K562 (cell line): ENCODE data around the gene MED13L. TPM values are rescaled to one million over a fixed set of nuclear protein-coding genes. Genes with fewer than 3 reads are reported as not detected.

Experiments used
- ARNT ChIP-seq, 2 experiments: fragments of 450-650 bp; IDR thresholded peaks; 2 replicates each; pipeline ENCODE4 v1.6.1; 2016; ENCODE audit warnings: mild to moderate bottlenecking in 1 of 2
- ELF4 ChIP-seq: fragments of 450-650 bp; formaldehyde crosslinking; IDR thresholded peaks from 2 replicates; pipeline ENCODE4 v1.4.0; 2022; ENCODE audit warnings: missing genetic modification characterization
- JUN ChIP-seq, 2 experiments: sonication (generic) in 1 of 2; formaldehyde crosslinking in 1 of 2; IDR thresholded peaks; 2 replicates each; pipeline versions ENCODE4 v1.6.1 to v1.8.0; 2012 to 2022; ENCODE audit warnings: borderline replicate concordance in 2 of 2, mild to moderate bottlenecking in 2 of 2, improper control_type of control experiment in 1 of 2, low read depth in 1 of 2, low read length in 1 of 2, missing genetic modification reagents in 1 of 2
- MAFF ChIP-seq: IDR thresholded peaks from 2 replicates; pipeline ENCODE4 v1.6.1; 2012; ENCODE audit warnings: low read length, improper control_type of control experiment
- NR2C2 ChIP-seq, 2 experiments: fragments of 200-800 bp in 1 of 2; sonication (Bioruptor generic) in 1 of 2; sonication (generic) in 1 of 2; formaldehyde crosslinking in 1 of 2; IDR thresholded peaks; 2 replicates each; pipeline versions ENCODE4 v1.6.1 to v1.8.0; 2016 to 2022; ENCODE audit warnings: mild to moderate bottlenecking in 1 of 2, missing compliant biosample characterization in 1 of 2, missing genetic modification characterization in 1 of 2, missing genetic modification reagents in 1 of 2
- RBBP5 ChIP-seq: fragments of 200-600 bp; sonication (generic); IDR thresholded peaks from 2 replicates; pipeline ENCODE4 v1.6.1; 2012; ENCODE audit warnings: borderline replicate concordance, mild to moderate bottlenecking, low read length, control low read depth, inconsistent platforms; ENCODE audit not compliant: insufficient read depth, poor library complexity, severe bottlenecking
- SAFB ChIP-seq: fragments of 200-400 bp; formaldehyde crosslinking; IDR thresholded peaks from 2 replicates; pipeline ENCODE4 v1.6.1; 2017; ENCODE audit warnings: low read depth, low read length, borderline replicate concordance
- SAFB2 ChIP-seq: fragments of 200-400 bp; formaldehyde crosslinking; IDR thresholded peaks from 2 replicates; pipeline ENCODE4 v1.6.1; 2018; ENCODE audit warnings: borderline replicate concordance, low read length, low read depth, moderate library complexity; ENCODE audit not compliant: severe bottlenecking
- TRIM28 ChIP-seq: fragments of 450-650 bp; IDR thresholded peaks from 2 replicates; pipeline ENCODE4 v1.6.1; 2017
- polyA plus RNA-seq, 8 experiments: library from polyadenylated mRNA; depleted of rRNA in 4 of 8; stranded (reverse) in 5 of 8; unstranded in 3 of 8; fragments of >200 nt; fragmentation: Nextera tagmentation in 2 of 8; fragmentation: Illumina TruSeq in 1 of 8; extraction: Ambion mirVana in 2 of 8; extraction: Trizol in 1 of 8; gene quantifications; 2 replicates each; pipeline versions ENCODE4 v1.2.1 to v1.2.3, GENCODE V29; 2011 to 2014; ENCODE audit warnings: inconsistent platforms in 1 of 8, missing spikeins in 1 of 8
- total RNA-seq, 7 experiments: library from RNA; depleted of rRNA in 6 of 7; stranded (reverse); fragments of >200 nt in 6 of 7; fragmentation: Illumina TruSeq in 2 of 7; extraction: Trizol in 2 of 7; gene quantifications; 2 replicates each; pipeline versions ENCODE4 v1.2.1 to v1.2.3, GENCODE V29; 2011 to 2021; ENCODE audit warnings: low replicate concordance in 1 of 7
- TF ChIP-seq, protein P1 (sequence below): fragments of 250-450 bp; sonication (Bioruptor Pico); IDR thresholded peaks from 2 replicates; pipeline ENCODE4 v1.4.0; 2020
- TF ChIP-seq, protein P2 (sequence below): sonication (generic); formaldehyde crosslinking; IDR thresholded peaks from 2 replicates; pipeline ENCODE4 v1.9.0; 2022; ENCODE audit warnings: mild to moderate bottlenecking, missing genetic modification reagents
- TF ChIP-seq, protein P3 (sequence below): sonication (generic); formaldehyde crosslinking; IDR thresholded peaks from 2 replicates; pipeline ENCODE4 v1.8.0; 2023; ENCODE audit warnings: mild to moderate bottlenecking, missing genetic modification reagents

The MED13L gene
- total and polyA plus RNA-seq, 9 of the 15 experiments (the other 6 are each of a cell fraction or from before 2014, with no cell fraction given): 13.4 to 90.3 (median 36.9) TPM

DNA sequence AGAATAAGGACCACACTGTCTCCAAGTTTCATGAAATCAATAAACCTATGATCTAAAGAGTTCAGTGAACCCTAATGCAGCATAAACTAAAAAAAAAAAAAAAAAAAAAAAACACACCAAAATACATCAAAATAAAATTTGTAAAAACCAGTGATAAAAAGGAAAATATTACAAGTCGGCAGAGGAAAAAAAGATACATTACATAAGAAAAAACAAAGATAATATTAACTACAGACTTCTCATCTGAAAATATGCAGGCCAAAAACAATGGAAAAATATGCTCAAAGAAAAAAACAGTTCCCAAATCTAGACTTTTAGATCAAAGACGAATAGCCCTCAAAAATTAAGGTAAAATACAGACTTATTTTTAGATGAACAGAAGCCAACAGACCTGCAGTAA, 27.6 kb downstream of the MED13L start (continued):
- TF ChIP-seq, protein P1, sequence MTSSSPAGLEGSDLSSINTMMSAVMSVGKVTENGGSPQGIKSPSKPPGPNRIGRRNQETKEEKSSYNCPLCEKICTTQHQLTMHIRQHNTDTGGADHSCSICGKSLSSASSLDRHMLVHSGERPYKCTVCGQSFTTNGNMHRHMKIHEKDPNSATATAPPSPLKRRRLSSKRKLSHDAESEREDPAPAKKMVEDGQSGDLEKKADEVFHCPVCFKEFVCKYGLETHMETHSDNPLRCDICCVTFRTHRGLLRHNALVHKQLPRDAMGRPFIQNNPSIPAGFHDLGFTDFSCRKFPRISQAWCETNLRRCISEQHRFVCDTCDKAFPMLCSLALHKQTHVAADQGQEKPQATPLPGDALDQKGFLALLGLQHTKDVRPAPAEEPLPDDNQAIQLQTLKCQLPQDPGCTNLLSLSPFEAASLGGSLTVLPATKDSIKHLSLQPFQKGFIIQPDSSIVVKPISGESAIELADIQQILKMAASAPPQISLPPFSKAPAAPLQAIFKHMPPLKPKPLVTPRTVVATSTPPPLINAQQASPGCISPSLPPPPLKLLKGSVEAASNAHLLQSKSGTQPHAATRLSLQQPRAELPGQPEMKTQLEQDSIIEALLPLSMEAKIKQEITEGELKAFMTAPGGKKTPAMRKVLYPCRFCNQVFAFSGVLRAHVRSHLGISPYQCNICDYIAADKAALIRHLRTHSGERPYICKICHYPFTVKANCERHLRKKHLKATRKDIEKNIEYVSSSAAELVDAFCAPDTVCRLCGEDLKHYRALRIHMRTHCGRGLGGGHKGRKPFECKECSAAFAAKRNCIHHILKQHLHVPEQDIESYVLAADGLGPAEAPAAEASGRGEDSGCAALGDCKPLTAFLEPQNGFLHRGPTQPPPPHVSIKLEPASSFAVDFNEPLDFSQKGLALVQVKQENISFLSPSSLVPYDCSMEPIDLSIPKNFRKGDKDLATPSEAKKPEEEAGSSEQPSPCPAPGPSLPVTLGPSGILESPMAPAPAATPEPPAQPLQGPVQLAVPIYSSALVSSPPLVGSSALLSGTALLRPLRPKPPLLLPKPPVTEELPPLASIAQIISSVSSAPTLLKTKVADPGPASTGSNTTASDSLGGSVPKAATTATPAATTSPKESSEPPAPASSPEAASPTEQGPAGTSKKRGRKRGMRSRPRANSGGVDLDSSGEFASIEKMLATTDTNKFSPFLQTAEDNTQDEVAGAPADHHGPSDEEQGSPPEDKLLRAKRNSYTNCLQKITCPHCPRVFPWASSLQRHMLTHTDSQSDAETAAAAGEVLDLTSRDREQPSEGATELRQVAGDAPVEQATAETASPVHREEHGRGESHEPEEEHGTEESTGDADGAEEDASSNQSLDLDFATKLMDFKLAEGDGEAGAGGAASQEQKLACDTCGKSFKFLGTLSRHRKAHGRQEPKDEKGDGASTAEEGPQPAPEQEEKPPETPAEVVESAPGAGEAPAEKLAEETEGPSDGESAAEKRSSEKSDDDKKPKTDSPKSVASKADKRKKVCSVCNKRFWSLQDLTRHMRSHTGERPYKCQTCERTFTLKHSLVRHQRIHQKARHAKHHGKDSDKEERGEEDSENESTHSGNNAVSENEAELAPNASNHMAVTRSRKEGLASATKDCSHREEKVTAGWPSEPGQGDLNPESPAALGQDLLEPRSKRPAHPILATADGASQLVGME (CRISPR knock-in tag): no peak
- no peak for TF ChIP-seq ELF4 (CRISPR knock-in tag)
- TF ChIP-seq, protein P2, sequence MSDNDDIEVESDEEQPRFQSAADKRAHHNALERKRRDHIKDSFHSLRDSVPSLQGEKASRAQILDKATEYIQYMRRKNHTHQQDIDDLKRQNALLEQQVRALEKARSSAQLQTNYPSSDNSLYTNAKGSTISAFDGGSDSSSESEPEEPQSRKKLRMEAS: no peak
- no peak for TF ChIP-seq SAFB
- no peak for TF ChIP-seq JUN (IDR thresholded peaks at IDR 0.05; ENCODE audit: borderline replicate concordance, low read depth, low read length)
- no peak for TF ChIP-seq JUN (CRISPR knock-in tag; IDR thresholded peaks at IDR 0.05; ENCODE audit: borderline replicate concordance)
- TF ChIP-seq RBBP5: no peak
- no peak for TF ChIP-seq SAFB2
- no peak for TF ChIP-seq NR2C2 (CRISPR knock-in tag; IDR thresholded peaks at IDR 0.05)
- no peak for TF ChIP-seq NR2C2 (tag; IDR thresholded peaks at IDR 0.05)
- peak; percentile 95 for TF ChIP-seq TRIM28
- TF ChIP-seq, protein P3, sequence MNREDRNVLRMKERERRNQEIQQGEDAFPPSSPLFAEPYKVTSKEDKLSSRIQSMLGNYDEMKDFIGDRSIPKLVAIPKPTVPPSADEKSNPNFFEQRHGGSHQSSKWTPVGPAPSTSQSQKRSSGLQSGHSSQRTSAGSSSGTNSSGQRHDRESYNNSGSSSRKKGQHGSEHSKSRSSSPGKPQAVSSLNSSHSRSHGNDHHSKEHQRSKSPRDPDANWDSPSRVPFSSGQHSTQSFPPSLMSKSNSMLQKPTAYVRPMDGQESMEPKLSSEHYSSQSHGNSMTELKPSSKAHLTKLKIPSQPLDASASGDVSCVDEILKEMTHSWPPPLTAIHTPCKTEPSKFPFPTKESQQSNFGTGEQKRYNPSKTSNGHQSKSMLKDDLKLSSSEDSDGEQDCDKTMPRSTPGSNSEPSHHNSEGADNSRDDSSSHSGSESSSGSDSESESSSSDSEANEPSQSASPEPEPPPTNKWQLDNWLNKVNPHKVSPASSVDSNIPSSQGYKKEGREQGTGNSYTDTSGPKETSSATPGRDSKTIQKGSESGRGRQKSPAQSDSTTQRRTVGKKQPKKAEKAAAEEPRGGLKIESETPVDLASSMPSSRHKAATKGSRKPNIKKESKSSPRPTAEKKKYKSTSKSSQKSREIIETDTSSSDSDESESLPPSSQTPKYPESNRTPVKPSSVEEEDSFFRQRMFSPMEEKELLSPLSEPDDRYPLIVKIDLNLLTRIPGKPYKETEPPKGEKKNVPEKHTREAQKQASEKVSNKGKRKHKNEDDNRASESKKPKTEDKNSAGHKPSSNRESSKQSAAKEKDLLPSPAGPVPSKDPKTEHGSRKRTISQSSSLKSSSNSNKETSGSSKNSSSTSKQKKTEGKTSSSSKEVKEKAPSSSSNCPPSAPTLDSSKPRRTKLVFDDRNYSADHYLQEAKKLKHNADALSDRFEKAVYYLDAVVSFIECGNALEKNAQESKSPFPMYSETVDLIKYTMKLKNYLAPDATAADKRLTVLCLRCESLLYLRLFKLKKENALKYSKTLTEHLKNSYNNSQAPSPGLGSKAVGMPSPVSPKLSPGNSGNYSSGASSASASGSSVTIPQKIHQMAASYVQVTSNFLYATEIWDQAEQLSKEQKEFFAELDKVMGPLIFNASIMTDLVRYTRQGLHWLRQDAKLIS: no peak
- TF ChIP-seq ARNT (IDR thresholded peaks at IDR 0.05): peak in 1 of 2 experiments; percentile 74; a peak in 2 of 4 replicates
- no peak for TF ChIP-seq MAFF
